ENCODE measurements around the gene MACROD2. TPM values are rescaled to one million over a fixed set of nuclear protein-coding genes. Genes with fewer than 3 reads are reported as not detected.
"Not testable (repeated sequence)": the region's sequence is repeated elsewhere in the genome, so short reads cannot be mapped to it uniquely, and the experiment has no call there.

Gene MACROD2
- total RNA-seq, 1 experiment from 2014 or later = 0.02 TPM

GRCh38 chr20:15099130-15099529 is 1103.8 kb downstream of the MACROD2 start:
- DNase-seq (ENCODE audit: low spot score) = no peak

GRCh38 chr20:15100506-15101160 is 1105.3 kb downstream of the MACROD2 start:
- DNase-seq (ENCODE audit: low spot score) = no peak

GRCh38 chr20:15107931-15108330 is 1112.6 kb downstream of the MACROD2 start:
- DNase-seq (ENCODE audit: low spot score) = no peak

- no peak for DNase-seq (ENCODE audit: low spot score)
Observed at GRCh38 chr20:15109494-15109893, 1114.2 kb downstream of the MACROD2 start.

- DNase-seq (ENCODE audit: low spot score) = no peak
Observed at GRCh38 chr20:15111654-15112053, 1116.3 kb downstream of the MACROD2 start.

GRCh38 chr20:15113144-15113773 is 1117.9 kb downstream of the MACROD2 start:
- no peak for DNase-seq (ENCODE audit: low spot score)

- no peak for DNase-seq (ENCODE audit: low spot score)
Observed at GRCh38 chr20:15119852-15120487, 1124.7 kb downstream of the MACROD2 start.

- no peak for DNase-seq (ENCODE audit: low spot score)
Observed at GRCh38 chr20:15122613-15123012, 1127.3 kb downstream of the MACROD2 start.

GRCh38 chr20:15131176-15131575 is 1135.9 kb downstream of the MACROD2 start:
- DNase-seq (ENCODE audit: low spot score) = no peak

GRCh38 chr20:15138548-15139126 is 1143.3 kb downstream of the MACROD2 start:
- DNase-seq (ENCODE audit: low spot score) = no peak

GRCh38 chr20:15139522-15139921 is 1144.2 kb downstream of the MACROD2 start:
- no peak for DNase-seq (ENCODE audit: low spot score)

GRCh38 chr20:15140286-15140685 is 1145.0 kb downstream of the MACROD2 start:
- DNase-seq (ENCODE audit: low spot score) = no peak

- not testable (repeated sequence) for DNase-seq (ENCODE audit: low spot score)
Observed at GRCh38 chr20:15140940-15141339, 1145.6 kb downstream of the MACROD2 start.

GRCh38 chr20:15141861-15142260 is 1146.5 kb downstream of the MACROD2 start:
- DNase-seq (ENCODE audit: low spot score) = no peak

- no peak for DNase-seq (ENCODE audit: low spot score)
Observed at GRCh38 chr20:15143478-15143877, 1148.2 kb downstream of the MACROD2 start.

- no peak for DNase-seq (ENCODE audit: low spot score)
Observed at GRCh38 chr20:15144916-15145315, 1149.6 kb downstream of the MACROD2 start.

- no peak for DNase-seq (ENCODE audit: low spot score)
Observed at GRCh38 chr20:15146948-15147347, 1151.6 kb downstream of the MACROD2 start.

GRCh38 chr20:15154070-15154469 is 1158.8 kb downstream of the MACROD2 start:
- no peak for DNase-seq (ENCODE audit: low spot score)

- no peak for DNase-seq (ENCODE audit: low spot score)
Observed at GRCh38 chr20:15155848-15156401, 1160.6 kb downstream of the MACROD2 start.

GRCh38 chr20:15158533-15158932 is 1163.2 kb downstream of the MACROD2 start:
- no peak for DNase-seq (ENCODE audit: low spot score)

GRCh38 chr20:15162079-15162647 is 1166.8 kb downstream of the MACROD2 start:
- peak; percentile 13 for DNase-seq (ENCODE audit: low spot score)

GRCh38 chr20:15163632-15164031 is 1168.3 kb downstream of the MACROD2 start:
- DNase-seq (ENCODE audit: low spot score) = no peak
